ENCODE measurements around the gene TPPP3.

The TPPP3 gene

DNA sequence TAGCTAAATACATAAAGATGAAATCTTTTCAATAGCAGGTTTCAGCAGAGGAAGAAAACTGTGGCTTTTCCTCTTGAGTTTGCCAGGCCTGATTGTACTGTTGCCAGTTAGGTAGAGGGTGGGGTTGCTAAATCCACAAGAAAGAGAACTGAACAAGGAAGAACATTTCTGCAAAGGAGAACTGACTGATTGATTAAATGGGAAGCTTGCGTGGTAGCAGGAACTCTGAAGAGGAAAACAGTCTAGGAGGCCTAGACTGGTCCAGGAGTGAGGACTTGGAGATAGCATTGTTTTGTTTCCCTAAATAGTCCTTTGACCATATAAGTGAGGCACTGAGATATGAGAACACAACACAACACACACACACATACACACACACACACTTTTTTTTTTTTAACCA is 47.9 kb downstream of the TPPP3 start:
- H3K27me3 ChIP-seq (ENCODE audit: control insufficient read depth, insufficient read depth, low read length), result no peaks in the 10 kb centered on the region
- H3K9ac ChIP-seq (ENCODE audit: low read depth, low read length), result no peak overlapping the region
- no peaks in the 10 kb centered on the region for H3K4me1 ChIP-seq (ENCODE audit: control insufficient read depth, insufficient read depth, low read length)
- H3K4me3 ChIP-seq (ENCODE audit: low read depth, low read length), result no peak overlapping the region
- H3K36me3 ChIP-seq (ENCODE audit: control insufficient read depth, insufficient read depth, low read length), result no peaks in the 10 kb centered on the region
- no peaks in the 10 kb centered on the region for H3K9me3 ChIP-seq (ENCODE audit: control insufficient read depth, insufficient read depth, low read length)

GRCh38 chr16:67342616-67343015 is 50.7 kb downstream of the TPPP3 start:
- H3K4me1 ChIP-seq (ENCODE audit: control insufficient read depth, insufficient read depth, low read length), result no peaks in the 10 kb centered on the region
- no peaks in the 10 kb centered on the region for H3K9me3 ChIP-seq (ENCODE audit: control insufficient read depth, insufficient read depth, low read length)
- H3K4me3 ChIP-seq (ENCODE audit: low read depth, low read length), result no peak overlapping the region
- no peak overlapping the region for H3K9ac ChIP-seq (ENCODE audit: low read depth, low read length)
- H3K27me3 ChIP-seq (ENCODE audit: control insufficient read depth, insufficient read depth, low read length), result no peaks in the 10 kb centered on the region
- H3K36me3 ChIP-seq (ENCODE audit: control insufficient read depth, insufficient read depth, low read length), result no peaks in the 10 kb centered on the region

GRCh38 chr16:67341250-67341649 is 52.0 kb downstream of the TPPP3 start:
- H3K9ac ChIP-seq (ENCODE audit: low read depth, low read length), result no peak overlapping the region
- H3K4me1 ChIP-seq (ENCODE audit: control insufficient read depth, insufficient read depth, low read length), result no peaks in the 10 kb centered on the region
- no peaks in the 10 kb centered on the region for H3K9me3 ChIP-seq (ENCODE audit: control insufficient read depth, insufficient read depth, low read length)
- H3K36me3 ChIP-seq (ENCODE audit: control insufficient read depth, insufficient read depth, low read length), result no peaks in the 10 kb centered on the region
- no peaks in the 10 kb centered on the region for H3K27me3 ChIP-seq (ENCODE audit: control insufficient read depth, insufficient read depth, low read length)
- no peak overlapping the region for H3K4me3 ChIP-seq (ENCODE audit: low read depth, low read length)
